Measurements from ENCODE around the gene NAP1L1. TPM values are rescaled to one million over a fixed set of nuclear protein-coding genes. Genes with fewer than 3 reads are reported as not detected.

Gene NAP1L1, protein sequence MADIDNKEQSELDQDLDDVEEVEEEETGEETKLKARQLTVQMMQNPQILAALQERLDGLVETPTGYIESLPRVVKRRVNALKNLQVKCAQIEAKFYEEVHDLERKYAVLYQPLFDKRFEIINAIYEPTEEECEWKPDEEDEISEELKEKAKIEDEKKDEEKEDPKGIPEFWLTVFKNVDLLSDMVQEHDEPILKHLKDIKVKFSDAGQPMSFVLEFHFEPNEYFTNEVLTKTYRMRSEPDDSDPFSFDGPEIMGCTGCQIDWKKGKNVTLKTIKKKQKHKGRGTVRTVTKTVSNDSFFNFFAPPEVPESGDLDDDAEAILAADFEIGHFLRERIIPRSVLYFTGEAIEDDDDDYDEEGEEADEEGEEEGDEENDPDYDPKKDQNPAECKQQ
- 194 TPM for total RNA-seq

GRCh38 chr12:76083904-76084862 lies at the start of gene NAP1L1:
Gene NAP1L1, minus strand, starts transcription at chr12:76084685. Its CDS starts 10,466 bp downstream, at chr12:76074219.
- ATAC-seq, result peak; percentile 97

DNA sequence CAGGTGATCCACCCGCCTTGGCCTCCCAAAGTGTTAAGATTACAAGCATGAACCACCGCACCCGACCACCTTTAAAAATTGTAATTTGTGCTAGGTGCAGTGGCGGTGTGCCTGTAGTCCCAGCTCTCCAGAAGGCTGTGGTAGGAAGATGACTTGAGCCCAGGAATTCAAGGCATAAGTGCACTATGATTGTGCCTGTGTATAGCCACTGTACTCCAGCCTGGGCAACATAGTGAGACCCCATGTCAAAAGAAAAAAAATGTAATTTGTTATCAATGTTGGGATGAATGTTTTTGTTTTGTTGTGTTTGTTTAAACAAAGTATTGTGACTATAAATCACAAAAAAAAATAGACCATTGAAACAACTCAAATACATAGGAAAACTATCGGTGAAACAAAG lies 43.1 kb upstream of the NAP1L1 start:
- ATAC-seq, result no peak

GRCh38 chr12:76124456-76124855 lies 40.0 kb upstream of the NAP1L1 start:
- ATAC-seq, result no peak

GRCh38 chr12:76123259-76124212 lies 39.1 kb upstream of the NAP1L1 start:
- no peak for ATAC-seq

DNA sequence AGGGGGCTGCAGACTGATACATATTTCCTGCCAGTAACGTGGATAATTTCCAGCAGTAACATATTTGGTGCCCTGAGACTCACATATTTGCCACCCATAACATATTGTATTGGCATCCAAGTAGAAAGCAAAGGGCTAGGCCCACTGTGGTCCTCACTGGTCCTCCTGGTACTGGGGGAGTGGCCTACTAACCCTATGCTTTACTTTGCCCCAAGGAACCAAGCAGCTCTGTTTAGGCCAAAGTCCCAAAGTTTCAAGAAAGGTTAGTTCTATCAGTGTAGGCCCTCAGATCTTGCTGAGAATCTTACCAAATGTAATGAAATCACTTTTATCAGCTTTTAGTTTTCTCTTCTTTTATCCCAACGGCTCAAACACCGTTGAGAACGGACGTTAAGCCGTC lies 35.4 kb upstream of the NAP1L1 start:
- ATAC-seq, result no peak

DNA sequence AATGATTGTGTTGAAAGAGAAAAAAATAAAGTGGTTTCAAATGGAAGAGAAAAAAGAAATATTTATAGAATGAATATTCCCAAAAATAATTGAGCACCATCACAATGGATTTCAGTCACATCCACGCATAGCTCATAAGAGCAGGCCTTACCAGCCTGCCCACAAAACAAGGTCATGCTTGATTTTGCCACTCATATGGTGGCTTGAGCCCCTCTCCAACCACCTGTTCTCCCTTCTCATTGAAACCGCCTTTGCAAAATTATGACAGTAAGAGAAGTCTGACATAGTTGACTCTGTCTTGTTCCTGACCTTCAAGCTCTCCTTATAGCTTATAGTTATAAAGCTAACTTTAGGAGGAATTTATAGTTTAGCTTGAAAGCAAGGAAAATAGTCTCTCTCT lies 33.3 kb upstream of the NAP1L1 start:
- no peak for ATAC-seq

- ATAC-seq, result no peak
These were observed 32.7 kb upstream of the NAP1L1 start for GRCh38 chr12:76117067-76117691.

- no peak for ATAC-seq
These were observed 29.6 kb upstream of the NAP1L1 start for GRCh38 chr12:76113800-76114757.

GRCh38 chr12:76111209-76111749 lies 26.8 kb upstream of the NAP1L1 start:
- no peak for ATAC-seq

DNA sequence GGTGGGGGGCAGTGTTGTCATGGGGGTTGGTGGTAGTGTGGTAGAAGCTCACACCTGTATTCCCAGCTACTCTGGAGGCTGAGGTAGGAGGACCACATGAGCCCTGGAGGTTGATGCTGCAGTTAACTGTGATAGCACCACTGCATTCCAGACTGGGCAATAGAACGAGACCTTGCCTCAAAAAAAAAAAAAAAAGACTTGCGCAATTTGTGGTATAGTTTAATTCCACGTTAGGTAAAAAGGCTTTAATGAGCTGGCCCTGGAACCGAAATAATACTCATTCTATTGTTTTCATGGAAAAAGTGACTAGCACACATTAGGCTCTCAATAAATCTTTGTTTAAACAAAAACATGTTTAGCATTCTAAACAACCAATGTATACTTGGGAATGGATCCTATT lies 25.4 kb upstream of the NAP1L1 start:
- ATAC-seq, result no peak

DNA sequence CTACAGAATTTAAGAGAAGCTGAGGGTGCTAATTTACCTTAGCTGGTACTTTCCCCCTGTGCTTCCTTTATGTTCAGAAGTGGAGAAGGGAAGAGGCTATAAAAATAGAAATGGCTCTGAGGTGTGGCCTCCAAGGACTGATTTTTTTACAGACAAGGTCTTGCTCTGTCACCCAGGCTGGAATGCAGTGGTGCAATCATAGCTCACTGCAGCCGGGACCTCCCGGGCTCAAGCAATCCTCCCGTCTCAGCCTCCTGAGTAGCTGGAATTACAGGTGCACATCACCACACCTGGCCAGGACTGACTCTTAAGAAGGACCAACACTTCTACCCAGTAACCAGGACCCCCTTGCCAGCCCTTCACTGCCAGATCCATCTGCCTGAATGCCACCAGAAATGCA lies 23.9 kb upstream of the NAP1L1 start:
- no peak for ATAC-seq

- no peak for ATAC-seq
These were observed 22.1 kb upstream of the NAP1L1 start for GRCh38 chr12:76106631-76107030.

- ATAC-seq, result no peak
These were observed 19.5 kb upstream of the NAP1L1 start for GRCh38 chr12:76103958-76104357.

DNA sequence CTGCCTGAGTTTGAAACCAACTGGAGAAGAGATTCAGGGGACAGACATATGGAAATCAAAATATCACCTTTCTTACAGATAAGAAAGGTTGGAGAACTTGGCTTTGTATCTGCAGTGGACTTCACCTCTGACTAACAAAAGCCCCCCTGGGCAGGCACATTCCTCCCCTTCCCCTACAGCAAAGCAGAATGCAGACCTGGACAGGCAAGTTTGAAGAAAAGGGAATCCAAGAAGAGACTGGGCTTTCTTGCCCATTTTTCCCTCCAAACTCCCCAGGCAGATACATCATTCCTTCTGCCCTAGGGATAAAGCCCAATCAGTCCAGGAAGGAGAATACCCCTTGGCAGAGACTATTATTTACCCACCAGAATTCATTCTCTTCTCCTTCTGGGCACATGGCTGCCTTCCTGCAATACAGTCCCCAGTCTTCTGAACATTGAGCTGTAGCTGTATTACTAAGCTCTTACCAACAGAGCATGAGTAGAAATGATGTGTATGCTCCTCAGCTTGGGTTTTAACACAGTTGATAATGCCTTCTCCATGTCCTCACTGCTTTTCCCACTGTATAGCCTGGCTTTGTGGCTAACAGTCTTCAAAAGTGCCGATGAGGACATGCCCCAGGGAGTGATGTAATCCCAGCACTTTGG lies 17.4 kb upstream of the NAP1L1 start:
- no peak for ATAC-seq

GRCh38 chr12:76096079-76096646 lies 11.7 kb upstream of the NAP1L1 start:
- ATAC-seq, result no peak

DNA sequence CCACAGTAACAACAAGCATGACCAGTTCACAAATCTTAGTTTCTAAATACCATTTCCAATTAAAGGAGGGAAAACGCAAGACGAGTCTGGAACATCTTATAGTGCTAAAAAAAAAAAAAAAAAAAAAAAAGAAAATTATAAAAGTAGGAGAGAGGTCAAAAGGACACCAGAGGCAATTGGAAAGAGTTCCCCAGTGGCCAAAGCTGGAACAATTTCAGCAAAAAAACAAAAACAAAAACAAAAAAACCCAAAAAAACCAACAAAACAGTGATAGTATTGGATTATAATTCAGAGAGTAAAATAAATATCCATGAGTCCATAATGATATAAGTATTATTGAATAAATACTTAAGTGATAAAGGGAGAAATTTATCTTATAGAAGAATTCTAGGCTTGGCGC lies 10.3 kb upstream of the NAP1L1 start:
- ATAC-seq, result no peak

GRCh38 chr12:76091246-76091754 lies 6.8 kb upstream of the NAP1L1 start:
- no peak for ATAC-seq

DNA sequence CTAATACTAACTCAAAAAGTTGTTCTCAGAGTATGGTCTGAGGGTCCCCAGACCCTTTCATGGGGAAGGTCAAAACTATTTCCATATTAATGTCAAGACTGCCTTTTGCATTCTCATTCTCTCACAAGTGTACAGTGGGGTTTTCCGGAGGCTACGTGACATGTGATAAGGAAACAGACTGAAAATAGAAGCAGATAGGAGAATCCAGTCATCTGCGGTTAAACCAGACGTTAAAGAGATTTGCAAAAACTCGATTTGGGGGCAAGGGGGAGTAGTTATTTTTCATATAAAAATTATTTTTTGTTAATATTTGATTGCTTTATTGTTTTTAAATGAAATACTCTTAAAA lies 1.0 kb upstream of the NAP1L1 start:
- ATAC-seq, result no peak

DNA sequence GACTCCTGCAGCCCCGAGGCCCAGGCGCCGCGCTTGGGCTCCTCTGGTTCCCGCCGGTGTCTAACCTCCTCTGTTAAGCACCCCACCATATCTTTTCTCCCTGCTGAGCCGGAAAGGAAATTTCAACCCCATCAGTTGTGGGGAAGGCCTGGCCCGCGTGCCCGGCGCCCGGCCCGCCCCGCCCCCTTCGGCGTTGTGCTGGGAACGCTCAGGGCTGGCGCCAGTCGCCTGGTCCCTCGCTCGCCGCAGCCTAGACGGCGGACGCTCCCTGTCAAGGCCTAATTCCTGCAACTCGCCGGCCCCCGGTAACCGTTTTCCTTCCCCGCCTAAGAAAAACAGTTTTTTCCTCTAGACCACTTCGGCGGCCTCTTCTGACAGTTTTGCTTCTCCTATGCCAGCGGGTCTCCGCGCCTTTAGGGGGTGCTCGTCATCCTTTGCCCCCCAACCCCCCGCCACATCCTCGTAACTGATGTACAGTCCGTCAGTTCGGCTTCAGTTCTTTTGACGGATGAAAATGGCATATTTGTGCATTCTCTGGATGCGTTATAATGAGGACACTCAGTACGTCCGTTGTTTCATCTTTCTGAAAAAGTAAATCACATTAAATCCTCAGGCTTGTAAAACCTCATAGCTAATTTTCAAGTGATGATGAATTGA lies 506 bp upstream of the NAP1L1 start:
- ATAC-seq, result peak; percentile 78
